ENCODE results near the gene PHACTR1.

GRCh38 chr6:13273202-13273930 lies 556.8 kb downstream of the PHACTR1 start:
- TF ChIP-seq GABPA (IDR thresholded peaks at IDR 0.05; ENCODE audit: low read depth), result no peak
- TF ChIP-seq CTCF (IDR thresholded peaks at IDR 0.05; ENCODE audit: insufficient read depth, low read length), result no peak
- no peak for TF ChIP-seq REST (IDR thresholded peaks at IDR 0.05; ENCODE audit: insufficient replicate concordance, low read depth)
- no peak for TF ChIP-seq POLR2AphosphoS5 (IDR thresholded peaks at IDR 0.05; ENCODE audit: low read depth)
